A549 (cell line): ENCODE results near the gene DNM1. TPM values are rescaled to one million over a fixed set of nuclear protein-coding genes. Genes with fewer than 3 reads are reported as not detected.

ENCODE experiments used
- ATAC-seq, 2 experiments: fragments of 200-7000 bp in 1 of 2; fragments of >200 bp in 1 of 2; cut with Nextera tagmentation in 1 of 2; cut with Tn5 transposase in 1 of 2; 3 replicates each; pipeline versions ENCODE4 v1.8.0 to v1.9.1; 2018 to 2020; ENCODE audit warnings: mild to moderate bottlenecking in 1 of 2, moderate library complexity in 1 of 2
- CTCF ChIA-PET: fragments of 300-600 bp; sonication (Branson Sonifier 250); formaldehyde crosslinking; extraction: SDS; loops from one replicate; lab custom pipeline; 2021; ENCODE audit warnings: antibody characterized with exemption, inconsistent platforms; lab: Yijun Ruan, JAX
- POLR2A ChIA-PET: fragments of 350-600 bp; formaldehyde crosslinking; extraction: SDS; loops from one replicate; lab custom pipeline; 2021; ENCODE audit warnings: antibody characterized with exemption, inconsistent platforms; lab: Yijun Ruan, JAX
- DNase-seq, 2 experiments: peaks; one replicate each; pipeline versions ENCODE4 v3.0.0 to v3.0.0-alpha.2; 2011 to 2016; ENCODE audit warnings: low read depth in 1 of 2, low spot score in 1 of 2
- FAIRE-seq: peaks from 2 replicates; lab custom pipeline; 2011; peaks lifted over from hg19 to GRCh38; lab: Jason Lieb, UNC
- H3K27ac ChIP-seq, 2 experiments: fragments of >200 bp; sonication (Bioruptor Twin); formaldehyde crosslinking; 3 replicates each; pipeline ENCODE4 v1.5.1; 2016 to 2017
- H3K4me1 ChIP-seq: fragments of >200 bp; sonication (Bioruptor Twin); formaldehyde crosslinking; 3 replicates; pipeline ENCODE4 v1.6.1; 2016
- H3K4me2 ChIP-seq: fragments of >200 bp; sonication (Bioruptor Twin); formaldehyde crosslinking; 3 replicates; pipeline ENCODE4 v1.6.1; 2016
- H3K4me3 ChIP-seq: fragments of >200 bp; sonication (Bioruptor Twin); formaldehyde crosslinking; 3 replicates; pipeline ENCODE4 v1.5.1; 2016
- H3K9me3 ChIP-seq: fragments of >200 bp; sonication (Bioruptor Twin); formaldehyde crosslinking; 3 replicates; pipeline ENCODE4 v1.6.1; 2016
- BCL3 ChIP-seq: fragments of >200 bp; sonication (Bioruptor Twin); formaldehyde crosslinking; IDR thresholded peaks from 3 replicates; pipeline ENCODE4 v1.6.1; 2016
- CBX2 ChIP-seq: fragments of 200-600 bp; sonication (generic); IDR thresholded peaks from 2 replicates; pipeline ENCODE4 v1.6.1; 2016; ENCODE audit warnings: low read depth, mild to moderate bottlenecking, borderline replicate concordance
- CEBPB ChIP-seq, 2 experiments: fragments of >200 bp in 1 of 2; sonication (Bioruptor Twin) in 1 of 2; formaldehyde crosslinking in 1 of 2; IDR thresholded peaks; 2 replicates each; pipeline ENCODE4 v1.6.1; 2012 to 2016
- CHD4 ChIP-seq: fragments of 200-600 bp; sonication (generic); IDR thresholded peaks from 2 replicates; pipeline ENCODE4 v1.6.1; 2016; ENCODE audit warnings: antibody characterized with exemption, mild to moderate bottlenecking, borderline replicate concordance
- EP300 ChIP-seq, 2 experiments: fragments of >200 bp; sonication (Bioruptor Twin); formaldehyde crosslinking; IDR thresholded peaks; 2 replicates in 1 of 2; 3 replicates in 1 of 2; pipeline ENCODE4 v1.6.1; 2016 to 2017
- ESRRA ChIP-seq: fragments of 150-350 bp; IDR thresholded peaks from 2 replicates; pipeline ENCODE4 v1.6.1; 2014; ENCODE audit warnings: mild to moderate bottlenecking, low read length, borderline replicate concordance
- JUN ChIP-seq, 2 experiments: fragments of >200 bp; sonication (Bioruptor Twin); formaldehyde crosslinking; IDR thresholded peaks; 2 replicates in 1 of 2; 3 replicates in 1 of 2; pipeline ENCODE4 v1.6.1; 2016 to 2017
- JUNB ChIP-seq: fragments of >200 bp; sonication (Bioruptor Twin); formaldehyde crosslinking; IDR thresholded peaks from 2 replicates; pipeline ENCODE4 v1.6.1; 2016
- MAX ChIP-seq: IDR thresholded peaks from 2 replicates; pipeline ENCODE4 v1.6.1; 2012
- MAZ ChIP-seq: fragments of 150-350 bp; IDR thresholded peaks from 2 replicates; pipeline ENCODE4 v1.6.1; 2014; ENCODE audit warnings: antibody characterized with exemption, low read depth, low read length, borderline replicate concordance
- NFE2L2 ChIP-seq: fragments of 150-350 bp; conservative IDR thresholded peaks from 2 replicates; pipeline ENCODE4 v1.6.1; 2014; ENCODE audit warnings: low read length
- PBX3 ChIP-seq: IDR thresholded peaks from 2 replicates; pipeline ENCODE4 v1.6.1; 2012
- POLR2A ChIP-seq: IDR thresholded peaks from 2 replicates; pipeline ENCODE4 v1.6.1; 2012; ENCODE audit warnings: mild to moderate bottlenecking, low read length
- POLR2AphosphoS2 ChIP-seq: conservative IDR thresholded peaks from 2 replicates; pipeline ENCODE4 v1.6.1; 2012; ENCODE audit warnings: low read length, improper control_type of control experiment, inconsistent platforms
- RAD21 ChIP-seq, 2 experiments: fragments of >200 bp in 1 of 2; sonication (Bioruptor Twin) in 1 of 2; formaldehyde crosslinking in 1 of 2; IDR thresholded peaks in 1 of 2; conservative IDR thresholded peaks in 1 of 2; 2 replicates in 1 of 2; 3 replicates in 1 of 2; pipeline ENCODE4 v1.6.1; 2012 to 2018; ENCODE audit warnings: inconsistent platforms in 1 of 2
- RCOR1 ChIP-seq: fragments of 150-350 bp; IDR thresholded peaks from 2 replicates; pipeline ENCODE4 v1.6.1; 2014; ENCODE audit warnings: antibody characterized with exemption, low read length, low read depth
- RNF2 ChIP-seq: fragments of 200-600 bp; sonication (generic); IDR thresholded peaks from 2 replicates; pipeline ENCODE4 v1.6.1; 2016; ENCODE audit warnings: low read depth, mild to moderate bottlenecking, antibody characterized with exemption, moderate library complexity, borderline replicate concordance
- TFCP2L1 ChIP-seq: fragments of 250-450 bp; sonication (Bioruptor Pico); IDR thresholded peaks from 2 replicates; pipeline ENCODE4 v1.5.0; 2021; ENCODE audit warnings: mild to moderate bottlenecking
- TP53 ChIP-seq: fragments of 250-450 bp; sonication (Bioruptor Pico); IDR thresholded peaks from 2 replicates; pipeline ENCODE4 v1.5.0; 2021; ENCODE audit warnings: mild to moderate bottlenecking, moderate library complexity
- ZC3H11A ChIP-seq: fragments of 450-650 bp; IDR thresholded peaks from 2 replicates; pipeline ENCODE4 v1.6.1; 2014; ENCODE audit warnings: antibody characterized with exemption, mild to moderate bottlenecking
- ZFP36 ChIP-seq: fragments of 450-650 bp; IDR thresholded peaks from 2 replicates; pipeline ENCODE4 v1.6.1; 2014; ENCODE audit warnings: borderline replicate concordance; ENCODE audit not compliant: partially characterized antibody
- WGBS: methylation state at CpG from one replicate; pipeline ENCODE4 v1.1.6; 2017; ENCODE audit errors: missing lambda C conversion rate; 5-methylcytosine and 5-hydroxymethylcytosine counted together
- polyA plus RNA-seq, 4 experiments: library from polyadenylated mRNA; depleted of rRNA in 3 of 4; stranded (reverse); fragments of >200 nt; fragmentation: RNase III in 1 of 4; extraction: RNeasy Plus Mini Kit Qiagen cat#74134 plus additional on column Dnase treatment in 1 of 4; gene quantifications; 2 replicates in 3 of 4; 3 replicates in 1 of 4; pipeline ENCODE4 v1.2.3, GENCODE V29; 2011 to 2017

Gene DNM1
- polyA plus RNA-seq, 2 of the 4 experiments (the other 2 are of a cell fraction), result 60.2 to 139 TPM

- ATAC-seq, result no peak
- H3K4me3 ChIP-seq, result no peak overlapping the region
- no peak overlapping the region for H3K4me2 ChIP-seq
- H3K27ac ChIP-seq, result no peak overlapping the region
- POLR2A ChIA-PET, result no interaction called here
- 95% methylated on average over 14 of the region's 15 CpGs for WGBS
- H3K9me3 ChIP-seq, result no peaks in the 10 kb centered on the region
- no peaks in the 10 kb centered on the region for H3K4me1 ChIP-seq
- CTCF ChIA-PET, result interaction anchor here (0.8 to 5.9 kb wide), 3 partner anchors 9 to 28 kb away, joined by 3 to 37 read pairs (median 12); no protein-coding TSS in a partner anchor
- no peak for FAIRE-seq
- TF ChIP-seq TP53 (CRISPR knock-in tag) (no peak), RAD21 (conservative IDR thresholded peaks at IDR 0.05 in 1 of 2, IDR thresholded peaks at IDR 0.05 in 1 of 2) (no peak), ESRRA (no peak), RNF2 (no peak), JUNB (no peak), CHD4 (no peak)
- no peak for DNase-seq
Measured at GRCh38 chr9:128266868-128267590, 63.9 kb downstream of the DNM1 start.

- Histone ChIP-seq H3K4me2 (no peak overlapping the region), H3K4me3 (no peak overlapping the region), H3K4me1 (peaks cover 3% of the 10 kb centered on the region; the same call in 1 of the 3 replicates), H3K27ac (no peak overlapping the region)
- FAIRE-seq, result no peak
- ChIA-PET CTCF (interaction anchor here (1.2 to 5.9 kb wide), 2 partner anchors 16 to 24 kb away, joined by 3 to 37 read pairs; no protein-coding TSS in a partner anchor), POLR2A (no interaction called here)
- TF ChIP-seq JUN (IDR thresholded peaks at IDR 0.05) (no peak), TP53 (CRISPR knock-in tag) (no peak), POLR2A (no peak), RNF2 (no peak), MAX (no peak), RCOR1 (no peak), TFCP2L1 (CRISPR knock-in tag) (no peak), POLR2AphosphoS2 (no peak), MAZ (no peak), EP300 (IDR thresholded peaks at IDR 0.05) (no peak), CBX2 (no peak), PBX3 (no peak), BCL3 (no peak)
- TF ChIP-seq, all 56 proteins: peak for 0
- ATAC-seq, result no peak
- 83% methylated on average over 3 of the region's 3 CpGs for WGBS
- no peaks in the 10 kb centered on the region for H3K9me3 ChIP-seq
- no peak for DNase-seq
Measured at GRCh38 chr9:128271112-128271511, 67.9 kb downstream of the DNM1 start.

GRCh38 chr9:128271512-128271911, 68.3 kb downstream of the DNM1 start:
- ATAC-seq (no peak), DNase-seq (no peak), FAIRE-seq (no peak)
- no peaks in the 10 kb centered on the region for H3K9me3 ChIP-seq
- TF ChIP-seq ZC3H11A, result no peak
- TF ChIP-seq NFE2L2, result no peak
- TF ChIP-seq CEBPB (IDR thresholded peaks at IDR 0.05), result no peak
- no peak for TF ChIP-seq ZFP36
- ChIA-PET CTCF (interaction anchor here (1.0 to 1.2 kb wide), 2 partner anchors 24 to 37 kb away, joined by 3 read pairs; no protein-coding TSS in a partner anchor), POLR2A (no interaction called here)
- H3K4me2 ChIP-seq, result no peak overlapping the region
- H3K4me1 ChIP-seq, result peaks cover 3% of the 10 kb centered on the region; the same call in 1 of the 3 replicates
- H3K27ac ChIP-seq, result no peak overlapping the region
- no peak overlapping the region for H3K4me3 ChIP-seq
- WGBS, result 80% methylated on average over 5 of the region's 5 CpGs
